ENCODE data around the gene EBI3.
A peak's percentile ranks its signal among the peaks of the same experiment; 100 is the strongest.

Gene EBI3

GRCh38 chr19:4200940-4201542 lies 28.3 kb upstream of the EBI3 start (continued):
- no peak for TF ChIP-seq TSHZ2 (CRISPR knock-in tag; IDR thresholded peaks at IDR 0.05)
- no peak for TF ChIP-seq PPARA (CRISPR knock-in tag; IDR thresholded peaks at IDR 0.05; ENCODE audit: borderline replicate concordance)

GRCh38 chr19:4201798-4202197 lies 27.5 kb upstream of the EBI3 start:
- TF ChIP-seq TOX (CRISPR knock-in tag; IDR thresholded peaks at IDR 0.05; ENCODE audit: borderline replicate concordance) (no peak), RARB (CRISPR knock-in tag; IDR thresholded peaks at IDR 0.05) (no peak), ZNF8 (CRISPR knock-in tag; IDR thresholded peaks at IDR 0.05) (no peak), ARNTL (CRISPR knock-in tag; IDR thresholded peaks at IDR 0.05; ENCODE audit: borderline replicate concordance, low read depth) (no peak), PATZ1 (CRISPR knock-in tag; IDR thresholded peaks at IDR 0.05; ENCODE audit: borderline replicate concordance) (no peak), OSR1 (CRISPR knock-in tag; IDR thresholded peaks at IDR 0.05) (no peak), CREB5 (CRISPR knock-in tag; IDR thresholded peaks at IDR 0.05; ENCODE audit: low read depth) (no peak), ESRRG (CRISPR knock-in tag; IDR thresholded peaks at IDR 0.05) (no peak), GLIS3 (CRISPR knock-in tag; IDR thresholded peaks at IDR 0.05) (no peak), BACH2 (CRISPR knock-in tag; IDR thresholded peaks at IDR 0.05; ENCODE audit: borderline replicate concordance) (no peak), SNAI2 (CRISPR knock-in tag; IDR thresholded peaks at IDR 0.05) (no peak), POU6F1 (CRISPR knock-in tag; IDR thresholded peaks at IDR 0.05; ENCODE audit: borderline replicate concordance, low read depth) (no peak), ZNF70 (CRISPR knock-in tag; IDR thresholded peaks at IDR 0.05) (no peak), CSRNP3 (CRISPR knock-in tag; IDR thresholded peaks at IDR 0.05) (no peak), CSDC2 (CRISPR knock-in tag; IDR thresholded peaks at IDR 0.05) (no peak), ZFP3 (CRISPR knock-in tag; IDR thresholded peaks at IDR 0.05) (no peak), ISL1 (CRISPR knock-in tag; IDR thresholded peaks at IDR 0.05) (no peak), ZNF565 (CRISPR knock-in tag; conservative IDR thresholded peaks at IDR 0.05; ENCODE audit: low read depth) (no peak), PPARA (CRISPR knock-in tag; IDR thresholded peaks at IDR 0.05; ENCODE audit: borderline replicate concordance) (no peak)
- ATAC-seq: no peak

GRCh38 chr19:4206818-4207484 lies 22.4 kb upstream of the EBI3 start:
- peak; percentile 46 for ATAC-seq
- no peak for TF ChIP-seq BACH2 (CRISPR knock-in tag; IDR thresholded peaks at IDR 0.05; ENCODE audit: borderline replicate concordance)
- no peak for TF ChIP-seq SNAI2 (CRISPR knock-in tag; IDR thresholded peaks at IDR 0.05)
- no peak for TF ChIP-seq CSDC2 (CRISPR knock-in tag; IDR thresholded peaks at IDR 0.05)
- no peak for TF ChIP-seq GLIS3 (CRISPR knock-in tag; IDR thresholded peaks at IDR 0.05)
- TF ChIP-seq RARB (CRISPR knock-in tag; IDR thresholded peaks at IDR 0.05): no peak
- TF ChIP-seq ZNF565 (CRISPR knock-in tag; conservative IDR thresholded peaks at IDR 0.05; ENCODE audit: low read depth): no peak
- TF ChIP-seq ZFP30 (CRISPR knock-in tag; IDR thresholded peaks at IDR 0.05): no peak
- TF ChIP-seq PPARA (CRISPR knock-in tag; IDR thresholded peaks at IDR 0.05; ENCODE audit: borderline replicate concordance): no peak
- no peak for TF ChIP-seq CREB5 (CRISPR knock-in tag; IDR thresholded peaks at IDR 0.05; ENCODE audit: low read depth)
- TF ChIP-seq ISL1 (CRISPR knock-in tag; IDR thresholded peaks at IDR 0.05): no peak
- no peak for TF ChIP-seq PATZ1 (CRISPR knock-in tag; IDR thresholded peaks at IDR 0.05; ENCODE audit: borderline replicate concordance)
